Metanephros (tissue), 2 donors: ENCODE results near the gene RGS7BP. TPM values are rescaled to one million over a fixed set of nuclear protein-coding genes. Genes with fewer than 3 reads are reported as not detected.

ENCODE experiments used
- small RNA-seq: library from RNA; depleted of rRNA; stranded (forward); fragments of <200 nt; gene quantifications from one replicate; pipeline ENCODE3, GENCODE V24; 2014; ENCODE audit warnings: low replicate concordance
- total RNA-seq: library from RNA; depleted of rRNA; stranded (reverse); fragments of >200 nt; gene quantifications from one replicate; pipeline ENCODE4 v1.2.3, GENCODE V29; 2014

The RGS7BP gene
- total RNA-seq, result 9.8 TPM

GRCh38 chr5:64505769-64506566 lies at the start of gene RGS7BP:
TSS of gene RGS7BP (plus strand) at chr5:64506015. CDS start at chr5:64506625, 610 bp downstream.

Small RNA genes within 50 kb of the gene (small RNA-seq; reads per million reads assigned to genes)
- gene RN7SL169P (not detected), gene RNU6-294P (not detected)

Other genes with a start within 250 kb of the RGS7BP start
- not detected for gene SHISAL2B, start 184.5 kb downstream of the RGS7BP start, total RNA-seq